GM23338 (cell line): Measurements from ENCODE around the gene BMPR1B. TPM values are rescaled to one million over a fixed set of nuclear protein-coding genes. Genes with fewer than 3 reads are reported as not detected.
A peak's percentile ranks its signal among the peaks of the same experiment; 100 is the strongest.

ENCODE experiments used
- ATAC-seq: fragments of 200-7000 bp; cut with Tn5 transposase; 3 replicates; pipeline ENCODE4 v1.9.1; 2020
- DNase-seq: peaks from one replicate; pipeline ENCODE4 v3.0.0-alpha.2; 2015; ENCODE audit warnings: low spot score
- H2AFZ ChIP-seq: fragments of 200-600 bp; sonication (generic); 2 replicates; pipeline ENCODE4 v1.8.0; 2016; ENCODE audit warnings: antibody characterized with exemption, mild to moderate bottlenecking, moderate library complexity
- H3F3A ChIP-seq: fragments of 200-600 bp; sonication (generic); replicated peaks from 2 replicates; pipeline ENCODE4 v1.8.0; 2017; ENCODE audit warnings: antibody characterized with exemption, mixed run types, low read depth
- H3K27ac ChIP-seq: fragments of 200-600 bp; sonication (generic); 2 replicates; pipeline ENCODE4 v1.6.1; 2016; ENCODE audit warnings: low read depth
- H3K27me3 ChIP-seq: fragments of 200-600 bp; sonication (generic); 2 replicates; pipeline ENCODE4 v1.8.0; 2016; ENCODE audit warnings: mild to moderate bottlenecking, mixed run types, moderate library complexity; ENCODE audit not compliant: insufficient read depth
- H3K36me3 ChIP-seq: fragments of 200-600 bp; sonication (generic); 2 replicates; pipeline ENCODE4 v1.8.0; 2016; ENCODE audit warnings: mild to moderate bottlenecking; ENCODE audit not compliant: insufficient read depth
- H3K4me1 ChIP-seq: fragments of 200-600 bp; sonication (generic); 2 replicates; pipeline ENCODE4 v1.8.0; 2016; ENCODE audit warnings: mild to moderate bottlenecking, moderate library complexity; ENCODE audit not compliant: insufficient read depth
- H3K4me2 ChIP-seq: fragments of 200-600 bp; sonication (generic); 2 replicates; pipeline ENCODE4 v1.7.1; 2017; ENCODE audit warnings: mixed run types
- H3K4me3 ChIP-seq: fragments of 200-600 bp; sonication (generic); 2 replicates; pipeline ENCODE4 v1.6.1; 2016; ENCODE audit warnings: mixed run types
- H3K79me2 ChIP-seq: fragments of 200-600 bp; sonication (generic); replicated peaks from 2 replicates; pipeline ENCODE4 v1.8.0; 2017; ENCODE audit warnings: mild to moderate bottlenecking; ENCODE audit not compliant: insufficient read depth
- H3K9me2 ChIP-seq: fragments of 200-600 bp; sonication (generic); 2 replicates; pipeline ENCODE4 v1.8.0; 2017; ENCODE audit not compliant: insufficient read depth
- H4K20me1 ChIP-seq: fragments of 200-600 bp; sonication (generic); replicated peaks from 2 replicates; pipeline ENCODE4 v1.8.0; 2017; ENCODE audit warnings: mild to moderate bottlenecking; ENCODE audit not compliant: insufficient read depth
- H3K27ac Mint-ChIP-seq: 2 replicates; pipeline ENCODE4 v1.8.0; 2020; ENCODE audit warnings: inconsistent platforms, mild to moderate bottlenecking, moderate library complexity, mixed read lengths
- H3K27me3 Mint-ChIP-seq: 3 replicates; pipeline ENCODE4 v1.8.0; 2022; ENCODE audit warnings: low read depth, mild to moderate bottlenecking, moderate library complexity, mixed read lengths, inconsistent platforms; ENCODE audit not compliant: insufficient read depth, poor library complexity
- H3K36me3 Mint-ChIP-seq: 3 replicates; pipeline ENCODE4 v1.8.0; 2021; ENCODE audit warnings: low read depth, mild to moderate bottlenecking, inconsistent platforms, moderate library complexity, mixed read lengths
- H3K4me1 Mint-ChIP-seq: 3 replicates; pipeline ENCODE4 v1.8.0; 2020; ENCODE audit warnings: mild to moderate bottlenecking, inconsistent platforms, mixed read lengths
- H3K4me3 Mint-ChIP-seq: 3 replicates; pipeline ENCODE4 v1.8.0; 2021; ENCODE audit warnings: moderate library complexity, mild to moderate bottlenecking, inconsistent platforms, mixed read lengths
- H3K9me3 Mint-ChIP-seq: 3 replicates; pipeline ENCODE4 v1.8.0; 2020; ENCODE audit warnings: moderate library complexity, mild to moderate bottlenecking, inconsistent platforms, mixed read lengths
- CREB1 ChIP-seq: fragments of 250-450 bp; sonication (Bioruptor Pico); IDR thresholded peaks from 2 replicates; pipeline ENCODE4 v1.5.0; 2020; ENCODE audit warnings: low read depth, mild to moderate bottlenecking, moderate library complexity
- ETS1 ChIP-seq: IDR thresholded peaks from 2 replicates; pipeline ENCODE4 v1.6.1; 2016; ENCODE audit warnings: antibody characterized with exemption
- EZH2 ChIP-seq: fragments of 200-600 bp; sonication (generic); IDR thresholded peaks from one replicate; pipeline ENCODE4 v1.8.0; 2017; ENCODE audit warnings: antibody characterized with exemption, mild to moderate bottlenecking, low read depth; ENCODE audit not compliant: unreplicated experiment
- JUNB ChIP-seq: IDR thresholded peaks from one replicate; pipeline ENCODE4 v1.6.1; 2016; ENCODE audit warnings: antibody characterized with exemption; ENCODE audit not compliant: unreplicated experiment
- NANOG ChIP-seq: IDR thresholded peaks from 2 replicates; pipeline ENCODE4 v1.6.1; 2016; ENCODE audit warnings: antibody characterized with exemption, borderline replicate concordance
- POLR2AphosphoS5 ChIP-seq: IDR thresholded peaks from 2 replicates; pipeline ENCODE4 v1.6.1; 2016; ENCODE audit warnings: antibody characterized with exemption, low read depth
- REST ChIP-seq: IDR thresholded peaks from one replicate; pipeline ENCODE4 v1.6.1; 2018; ENCODE audit warnings: antibody characterized with exemption; ENCODE audit not compliant: unreplicated experiment
- ZNF114 ChIP-seq: fragments of 250-450 bp; sonication (Bioruptor Pico); IDR thresholded peaks from 2 replicates; pipeline ENCODE4 v1.5.0; 2020; ENCODE audit warnings: mild to moderate bottlenecking, moderate library complexity
- ZNF331 ChIP-seq: fragments of 250-450 bp; sonication (Bioruptor Pico); IDR thresholded peaks from 2 replicates; pipeline ENCODE4 v1.5.0; 2020; ENCODE audit warnings: low read depth, mild to moderate bottlenecking, moderate library complexity
- ZNF462 ChIP-seq: fragments of 250-450 bp; sonication (Bioruptor Pico); IDR thresholded peaks from 2 replicates; pipeline ENCODE4 v1.5.0; 2020; ENCODE audit warnings: mild to moderate bottlenecking, moderate library complexity
- polyA plus RNA-seq: library from polyadenylated mRNA; unstranded; fragments of >200 nt; fragmentation: Nextera tagmentation; extraction: Ambion mirVana; gene quantifications from 2 replicates; pipeline ENCODE4 v1.2.1, GENCODE V29; 2016
- total RNA-seq: library from RNA; depleted of rRNA; stranded (reverse); fragments of >200 nt; shearing (Covaris generic); gene quantifications from 2 replicates; pipeline ENCODE4 v1.2.3, GENCODE V29; 2014

The BMPR1B gene
- total and polyA plus RNA-seq, 2 experiments from 2014 or later: 0.48 to 1.0 TPM

- H3K27ac Mint-ChIP-seq: peak overlapping the region; percentile 11; the same call in 1 of the 2 replicates
- Histone ChIP-seq H4K20me1 (no peaks in the 10 kb centered on the region), H3K4me1 (peaks cover 23% of the 10 kb centered on the region; the same call in 1 of the 2 replicates), H3F3A (no peaks in the 10 kb centered on the region), H3K27me3 (no peaks in the 10 kb centered on the region), H3K79me2 (no peaks in the 10 kb centered on the region), H3K27ac (no peak overlapping the region), H2AFZ (peak overlapping the region; percentile 5; the same call in 1 of the 2 replicates), H3K36me3 (no peaks in the 10 kb centered on the region), H3K4me2 (peak overlapping the region; percentile 30; the same call in 1 of the 2 replicates), H3K4me3 (no peak overlapping the region), H3K9me2 (no peaks in the 10 kb centered on the region)
- no peaks in the 10 kb centered on the region for H3K9me3 Mint-ChIP-seq
- peaks cover 18% of the 10 kb centered on the region for H3K4me1 Mint-ChIP-seq
- H3K36me3 Mint-ChIP-seq: no peaks in the 10 kb centered on the region
- ATAC-seq (no peak), DNase-seq (no peak)
- H3K4me3 Mint-ChIP-seq: no peak overlapping the region; the same call in 2 of the 3 replicates
- H3K27me3 Mint-ChIP-seq: no peaks in the 10 kb centered on the region
- no peak for TF ChIP-seq CREB1
Observed at GRCh38 chr4:94887027-94887426, 129.3 kb downstream of the BMPR1B start.

GRCh38 chr4:94889523-94889922 is 131.8 kb downstream of the BMPR1B start:
- Mint-ChIP-seq H3K9me3 (no peaks in the 10 kb centered on the region), H3K4me1 (peaks cover 28% of the 10 kb centered on the region), H3K4me3 (no peak overlapping the region), H3K36me3 (no peaks in the 10 kb centered on the region), H3K27ac (peak overlapping the region; percentile 81), H3K27me3 (no peaks in the 10 kb centered on the region)
- DNase-seq: no peak
- no peaks in the 10 kb centered on the region for H3K79me2 ChIP-seq
- H4K20me1 ChIP-seq: no peaks in the 10 kb centered on the region
- no peaks in the 10 kb centered on the region for H3K27me3 ChIP-seq
- H3K4me1 ChIP-seq: peaks cover 27% of the 10 kb centered on the region; the same call in 1 of the 2 replicates
- 0 out of 3 replicates have a peak, but pooled peaks have one; percentile 30 for ATAC-seq
- H3K27ac ChIP-seq: peak overlapping the region; percentile 41; the same call in 1 of the 2 replicates
- H3F3A ChIP-seq: no peaks in the 10 kb centered on the region
- H3K9me2 ChIP-seq: no peaks in the 10 kb centered on the region
- H3K36me3 ChIP-seq: no peaks in the 10 kb centered on the region
- H3K4me3 ChIP-seq: no peak overlapping the region
- peak overlapping the region; percentile 50; the same call in 1 of the 2 replicates for H3K4me2 ChIP-seq
- H2AFZ ChIP-seq: peak overlapping the region; percentile 70
- TF ChIP-seq REST (no peak), ETS1 (no peak), NANOG (no peak), POLR2AphosphoS5 (no peak), ZNF331 (CRISPR knock-in tag) (no peak), CREB1 (no peak), ZNF462 (CRISPR knock-in tag) (no peak), JUNB (no peak), EZH2 (no peak), ZNF114 (no peak)
